Ascending aorta (tissue), 2 donors: ENCODE results near the gene MARCHF2. TPM values are rescaled to one million over a fixed set of nuclear protein-coding genes. Genes with fewer than 3 reads are reported as not detected.

Experiments
- DNase-seq, 2 donors: peaks; one replicate each; pipeline ENCODE4 v3.0.0-alpha.2; 2019; ENCODE audit warnings: low spot score in 2 of 2
- H3K27ac ChIP-seq, 2 donors: fragments of 200-600 bp; sonication (generic); one replicate each; pipeline ENCODE4 v1.5.1; 2016 to 2017; ENCODE audit warnings: mild to moderate bottlenecking in 1 of 2
- H3K27me3 ChIP-seq: fragments of 200-600 bp; sonication (generic); one replicate; pipeline ENCODE4 v1.5.1; 2017
- H3K36me3 ChIP-seq, 2 donors: fragments of 200-600 bp; sonication (generic); one replicate each; pipeline ENCODE4 v1.5.1; 2016
- H3K4me1 ChIP-seq, 2 donors: fragments of 200-600 bp; sonication (generic); one replicate each; pipeline ENCODE4 v1.5.1; 2016 to 2017; ENCODE audit warnings: mild to moderate bottlenecking in 1 of 2
- H3K4me3 ChIP-seq, 2 donors: fragments of 200-600 bp; sonication (generic); one replicate each; pipeline ENCODE4 v1.5.1; 2016 to 2017; ENCODE audit warnings: mild to moderate bottlenecking in 1 of 2
- H3K9me3 ChIP-seq, 2 donors: fragments of 200-600 bp; sonication (generic); one replicate each; pipeline ENCODE4 v1.5.1; 2016
- intact Hi-C: fragments of 100-400 bp; cut with DNase I; formaldehyde crosslinking; loops from one replicate; pipeline ENCODE4 v1.15.1; 2023
- total RNA-seq: library from RNA; depleted of rRNA; stranded (reverse); fragments of >200 nt; gene quantifications from one replicate; pipeline ENCODE4 v1.1.0, GENCODE V29; 2016
- TF ChIP-seq, protein P1 (sequence below), 3 experiments: fragments of 200-600 bp in 2 of 3; fragments of 450-650 bp in 1 of 3; sonication (generic) in 2 of 3; IDR thresholded peaks; one replicate each; pipeline ENCODE4 v1.5.1; 2016 to 2019; ENCODE audit warnings: antibody characterized with exemption in 3 of 3, mild to moderate bottlenecking in 1 of 3, moderate library complexity in 1 of 3

Gene MARCHF2, protein sequence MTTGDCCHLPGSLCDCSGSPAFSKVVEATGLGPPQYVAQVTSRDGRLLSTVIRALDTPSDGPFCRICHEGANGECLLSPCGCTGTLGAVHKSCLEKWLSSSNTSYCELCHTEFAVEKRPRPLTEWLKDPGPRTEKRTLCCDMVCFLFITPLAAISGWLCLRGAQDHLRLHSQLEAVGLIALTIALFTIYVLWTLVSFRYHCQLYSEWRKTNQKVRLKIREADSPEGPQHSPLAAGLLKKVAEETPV
- 151 TPM for total RNA-seq

DNA sequence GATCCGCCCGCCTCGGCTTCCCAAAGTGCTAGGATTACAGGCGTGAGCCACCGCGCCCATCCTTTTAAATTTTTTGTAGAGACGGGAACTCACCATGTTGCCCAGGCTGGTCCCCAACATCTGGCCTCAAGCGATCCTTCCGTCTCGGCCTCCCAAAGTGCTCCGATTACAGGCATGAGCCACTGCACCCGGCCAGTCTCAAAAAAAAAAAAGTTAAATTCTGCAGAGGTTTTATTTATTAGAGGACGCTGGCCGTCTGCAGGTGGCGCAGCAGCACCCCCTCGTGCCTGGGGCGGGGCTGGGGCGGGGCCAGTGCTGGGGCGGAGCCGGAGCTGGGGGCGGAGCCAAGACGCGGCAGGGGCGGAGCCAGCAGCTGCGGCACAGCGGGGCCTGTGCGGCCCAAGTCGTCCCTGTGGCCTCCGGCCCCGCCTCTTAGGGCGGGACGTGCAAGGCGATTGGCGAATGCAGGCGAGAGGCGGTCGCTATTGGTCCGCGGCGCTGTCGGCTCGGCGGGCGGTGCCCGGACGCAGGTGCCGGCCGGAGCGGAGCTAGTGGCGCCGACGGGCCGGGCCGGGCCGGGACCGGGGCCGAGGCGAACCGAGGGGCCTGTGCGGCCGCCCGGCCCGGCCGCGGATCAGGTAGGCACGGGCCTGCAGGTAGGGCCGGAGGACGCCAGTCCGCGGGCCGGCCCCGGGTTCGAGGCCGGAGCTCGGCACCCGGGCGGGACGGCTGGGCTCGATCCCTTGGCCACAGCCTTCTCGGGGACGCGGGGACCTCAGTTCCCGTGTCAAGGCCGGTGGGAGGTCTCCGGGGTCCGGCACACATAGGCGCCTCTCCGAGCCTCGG lies at the start of gene MARCHF2:
Gene MARCHF2 (plus strand): TSS at position 523 of the 846 bp plus-strand sequence. CDS start 8,536 bp downstream, outside the sequence.
- peaks cover 0 to 11% of the 10 kb centered on the region in 2 donors for H3K4me1 ChIP-seq
- H3K27me3 ChIP-seq: no peaks in the 10 kb centered on the region
- peak; percentile 91 to 98 for DNase-seq
- peak within 1 kb of the TSS; percentile 49 to 60 for H3K27ac ChIP-seq
- TF ChIP-seq, protein P1, sequence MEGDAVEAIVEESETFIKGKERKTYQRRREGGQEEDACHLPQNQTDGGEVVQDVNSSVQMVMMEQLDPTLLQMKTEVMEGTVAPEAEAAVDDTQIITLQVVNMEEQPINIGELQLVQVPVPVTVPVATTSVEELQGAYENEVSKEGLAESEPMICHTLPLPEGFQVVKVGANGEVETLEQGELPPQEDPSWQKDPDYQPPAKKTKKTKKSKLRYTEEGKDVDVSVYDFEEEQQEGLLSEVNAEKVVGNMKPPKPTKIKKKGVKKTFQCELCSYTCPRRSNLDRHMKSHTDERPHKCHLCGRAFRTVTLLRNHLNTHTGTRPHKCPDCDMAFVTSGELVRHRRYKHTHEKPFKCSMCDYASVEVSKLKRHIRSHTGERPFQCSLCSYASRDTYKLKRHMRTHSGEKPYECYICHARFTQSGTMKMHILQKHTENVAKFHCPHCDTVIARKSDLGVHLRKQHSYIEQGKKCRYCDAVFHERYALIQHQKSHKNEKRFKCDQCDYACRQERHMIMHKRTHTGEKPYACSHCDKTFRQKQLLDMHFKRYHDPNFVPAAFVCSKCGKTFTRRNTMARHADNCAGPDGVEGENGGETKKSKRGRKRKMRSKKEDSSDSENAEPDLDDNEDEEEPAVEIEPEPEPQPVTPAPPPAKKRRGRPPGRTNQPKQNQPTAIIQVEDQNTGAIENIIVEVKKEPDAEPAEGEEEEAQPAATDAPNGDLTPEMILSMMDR (IDR thresholded peaks at IDR 0.05): peak; percentile 40 to 84 (median 75)
- no peaks in the 10 kb centered on the region for H3K36me3 ChIP-seq
- peak within 1 kb of the TSS; percentile 94 to 96 for H3K4me3 ChIP-seq
- no peaks in the 10 kb centered on the region for H3K9me3 ChIP-seq
- intact Hi-C loops: loop anchor here (1.0 kb wide), 4 partner anchors 10 to 93 kb away; partner anchors contain the start of genes HNRNPM and RAB11B

DNA sequence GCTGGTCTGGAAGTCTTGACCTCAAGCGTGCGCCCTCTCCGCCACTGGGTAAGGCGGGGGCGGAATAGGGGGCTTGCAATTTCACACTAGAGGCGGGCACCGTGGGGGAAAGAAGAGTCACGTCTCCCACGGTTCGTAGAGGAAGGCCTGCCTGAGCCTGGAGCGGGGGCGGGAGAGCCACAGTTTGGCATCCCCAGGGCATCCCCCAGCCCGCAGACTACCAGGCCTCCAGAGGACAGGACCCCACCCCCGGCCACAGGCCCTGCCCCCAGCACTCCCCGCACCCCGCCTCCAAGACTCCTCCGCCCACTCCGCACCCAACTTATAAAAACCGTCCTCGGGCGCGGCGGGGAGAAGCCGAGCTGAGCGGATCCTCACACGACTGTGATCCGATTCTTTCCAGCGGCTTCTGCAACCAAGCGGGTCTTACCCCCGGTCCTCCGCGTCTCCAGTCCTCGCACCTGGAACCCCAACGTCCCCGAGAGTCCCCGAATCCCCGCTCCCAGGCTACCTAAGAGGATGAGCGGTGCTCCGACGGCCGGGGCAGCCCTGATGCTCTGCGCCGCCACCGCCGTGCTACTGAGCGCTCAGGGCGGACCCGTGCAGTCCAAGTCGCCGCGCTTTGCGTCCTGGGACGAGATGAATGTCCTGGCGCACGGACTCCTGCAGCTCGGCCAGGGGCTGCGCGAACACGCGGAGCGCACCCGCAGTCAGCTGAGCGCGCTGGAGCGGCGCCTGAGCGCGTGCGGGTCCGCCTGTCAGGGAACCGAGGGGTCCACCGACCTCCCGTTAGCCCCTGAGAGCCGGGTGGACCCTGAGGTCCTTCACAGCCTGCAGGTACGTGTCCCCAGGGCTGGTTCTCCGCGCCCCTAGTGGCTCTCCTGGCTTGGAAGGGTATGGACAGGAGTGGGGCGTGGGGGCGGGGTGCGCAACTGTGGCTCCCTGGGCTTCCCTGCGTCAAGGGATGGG lies 49.0 kb upstream of the MARCHF2 start, which contains the start of gene ANGPTL4:
Gene ANGPTL4 (plus strand): TSS at position 353 of the 969 bp plus-strand sequence. CDS start 167 bp downstream, at position 520.
- Histone ChIP-seq H3K9me3 (no peaks in the 10 kb centered on the region), H3K27me3 (no peaks in the 10 kb centered on the region), H3K27ac (peak within 1 kb of the TSS; percentile 92 to 94), H3K36me3 (no peaks in the 10 kb centered on the region), H3K4me1 (peaks cover 20 to 38% of the 10 kb centered on the region in 2 donors), H3K4me3 (peak within 1 kb of the TSS; percentile 70 to 78)
- intact Hi-C loops: loop anchor here (2.0 kb wide), 1 partner anchor 81 kb away; the partner anchor contains the start of gene HNRNPM
- peak in 1 of 2 donors; percentile 86 for DNase-seq
- TF ChIP-seq, protein P1 (IDR thresholded peaks at IDR 0.05): peak in 1 of 3 experiments; percentile 22

DNA sequence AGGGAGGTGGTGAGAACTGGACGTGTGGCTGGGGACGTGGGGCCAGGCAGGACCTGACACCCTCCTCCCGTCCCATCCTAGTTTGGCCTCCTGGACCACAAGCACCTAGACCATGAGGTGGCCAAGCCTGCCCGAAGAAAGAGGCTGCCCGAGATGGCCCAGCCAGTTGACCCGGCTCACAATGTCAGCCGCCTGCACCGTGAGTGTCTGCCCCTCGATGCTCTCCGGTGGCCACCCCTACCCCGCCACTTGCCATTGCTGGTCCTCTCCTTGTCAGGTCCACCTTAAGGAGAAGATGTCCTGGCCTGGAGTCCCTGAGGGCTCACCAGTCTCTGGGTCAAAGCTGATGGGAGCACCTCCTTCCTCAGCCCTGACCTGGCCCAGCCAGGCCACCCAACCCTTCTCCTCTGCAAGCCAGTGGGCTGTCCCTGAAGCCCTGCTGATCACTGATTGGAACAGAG lies 47.0 kb upstream of the MARCHF2 start:
- no peaks in the 10 kb centered on the region for H3K27me3 ChIP-seq
- H3K4me1 ChIP-seq: peaks cover 20 to 38% of the 10 kb centered on the region in 2 donors
- H3K4me3 ChIP-seq: peak overlapping the region; percentile 27 to 50
- H3K9me3 ChIP-seq: no peaks in the 10 kb centered on the region
- intact Hi-C loops: no loop called here
- no peak for DNase-seq
- H3K36me3 ChIP-seq: peaks cover 0 to 2% of the 10 kb centered on the region in 2 donors
- peak overlapping the region in 1 of 2 donors; percentile 81 for H3K27ac ChIP-seq
- TF ChIP-seq, protein P1 (IDR thresholded peaks at IDR 0.05): no peak

DNA sequence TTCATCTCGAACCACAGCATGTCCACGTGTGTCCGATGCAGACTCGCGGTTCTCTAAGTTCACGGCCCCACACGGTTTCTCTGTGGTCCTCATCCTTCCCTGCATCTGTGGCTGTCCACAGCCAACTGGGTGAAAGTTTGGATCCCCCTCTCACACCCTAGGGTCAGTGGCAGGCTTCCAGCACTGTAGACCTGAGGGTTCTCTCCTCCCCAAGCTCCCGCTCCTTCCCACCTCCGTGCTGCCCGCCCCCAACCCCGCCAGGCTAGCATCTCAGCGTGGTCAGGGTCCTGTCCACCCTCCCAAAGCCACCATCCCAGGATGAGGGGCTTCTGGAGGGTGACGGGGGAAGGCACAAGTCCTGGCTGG lies 46.2 kb upstream of the MARCHF2 start:
- Histone ChIP-seq H3K9me3 (no peaks in the 10 kb centered on the region), H3K4me1 (peaks cover 15 to 34% of the 10 kb centered on the region in 2 donors), H3K4me3 (peak overlapping the region; percentile 27 to 50), H3K27me3 (no peaks in the 10 kb centered on the region), H3K27ac (peak overlapping the region; percentile 37 to 81), H3K36me3 (peaks cover 0 to 6% of the 10 kb centered on the region in 2 donors)
- intact Hi-C loops: no loop called here
- DNase-seq: no peak
- TF ChIP-seq, protein P1 (IDR thresholded peaks at IDR 0.05): no peak
